ENCODE measurements around the gene CLTCL1. TPM values are rescaled to one million over a fixed set of nuclear protein-coding genes. Genes with fewer than 3 reads are reported as not detected.

The CLTCL1 gene
- total and polyA plus RNA-seq, 4 donors, result 2.6 to 9.2 (median 4.3) TPM

DNA sequence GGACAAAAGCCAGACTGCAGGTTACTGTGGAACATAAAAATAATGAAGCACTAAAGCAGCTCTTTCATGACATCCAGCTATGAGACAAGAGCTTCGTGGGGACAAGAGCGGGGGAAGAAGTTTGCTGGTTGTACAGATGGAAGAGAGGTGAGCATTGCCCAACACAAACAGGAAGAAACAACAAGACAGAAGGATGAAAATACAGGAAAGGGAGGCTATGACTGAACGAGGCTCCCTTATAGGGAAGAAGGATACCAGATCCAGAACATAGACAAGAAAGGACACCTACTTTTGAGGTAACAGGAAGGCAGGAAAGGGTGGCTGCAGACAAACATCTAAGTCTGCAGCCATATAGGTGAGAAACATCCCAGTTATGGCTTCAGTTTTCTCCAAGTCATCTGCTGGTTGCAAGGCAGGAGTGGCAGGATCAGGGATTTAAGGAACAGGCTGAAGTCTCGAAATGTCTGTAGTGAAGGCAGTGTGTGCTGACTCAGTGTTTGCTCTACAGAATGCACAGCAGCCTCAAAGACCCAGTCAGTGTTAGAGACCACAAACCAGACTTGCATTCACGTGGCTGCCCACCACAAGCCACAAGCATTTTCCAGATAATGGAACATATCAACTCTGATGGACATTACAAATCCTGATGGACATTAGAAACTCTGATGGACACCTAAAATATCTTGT is 1.9 kb downstream of the CLTCL1 start:
- H3K4me3 ChIP-seq, result no peak overlapping the region

DNA sequence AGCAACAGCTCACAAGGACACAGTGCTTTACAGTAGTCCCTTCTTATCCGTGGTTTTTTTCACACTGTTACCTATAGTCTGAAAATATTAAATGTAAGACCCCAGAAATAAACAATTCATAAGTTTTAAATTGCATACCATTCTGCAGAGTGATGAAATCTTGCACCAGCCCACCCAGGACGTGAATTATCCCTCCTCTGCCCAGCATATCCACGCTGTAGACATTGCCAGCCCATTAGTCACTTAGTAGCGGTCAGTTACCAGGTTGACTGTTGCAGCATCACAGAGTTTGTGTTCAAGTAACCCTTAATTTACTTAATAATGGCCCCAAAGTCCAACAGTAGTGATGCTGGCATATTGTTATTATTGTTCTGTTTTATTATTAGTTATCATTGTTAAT is 3.6 kb downstream of the CLTCL1 start:
- no peak overlapping the region for H3K27ac ChIP-seq (ENCODE audit: low read depth in 1 of 2, low read length in 1 of 2)
- H3K9me3 ChIP-seq (ENCODE audit: control insufficient read depth in 4 of 4, insufficient read depth in 3 of 4, low read length in 3 of 4), result no peaks in the 10 kb centered on the region
- no peaks in the 10 kb centered on the region for H3K36me3 ChIP-seq (ENCODE audit: control insufficient read depth in 4 of 4, insufficient read depth in 4 of 4, low read length in 4 of 4)
- H3K9ac ChIP-seq (ENCODE audit: insufficient read depth in 1 of 2, low read length in 2 of 2), result no peak overlapping the region
- peaks cover 4 to 17% (median 8%) of the 10 kb centered on the region in 5 donors for H3K4me1 ChIP-seq (ENCODE audit: control insufficient read depth in 5 of 5, insufficient read depth in 5 of 5, low read length in 5 of 5)
- H3K27me3 ChIP-seq (ENCODE audit: control insufficient read depth in 3 of 3, insufficient read depth in 3 of 3, low read length in 2 of 3), result no peaks in the 10 kb centered on the region
- H3K4me3 ChIP-seq, result no peak overlapping the region
- ATAC-seq (ENCODE audit: insufficient read depth, low FRiP score), result no peak
- no peak for DNase-seq
- TF ChIP-seq, protein P1, sequence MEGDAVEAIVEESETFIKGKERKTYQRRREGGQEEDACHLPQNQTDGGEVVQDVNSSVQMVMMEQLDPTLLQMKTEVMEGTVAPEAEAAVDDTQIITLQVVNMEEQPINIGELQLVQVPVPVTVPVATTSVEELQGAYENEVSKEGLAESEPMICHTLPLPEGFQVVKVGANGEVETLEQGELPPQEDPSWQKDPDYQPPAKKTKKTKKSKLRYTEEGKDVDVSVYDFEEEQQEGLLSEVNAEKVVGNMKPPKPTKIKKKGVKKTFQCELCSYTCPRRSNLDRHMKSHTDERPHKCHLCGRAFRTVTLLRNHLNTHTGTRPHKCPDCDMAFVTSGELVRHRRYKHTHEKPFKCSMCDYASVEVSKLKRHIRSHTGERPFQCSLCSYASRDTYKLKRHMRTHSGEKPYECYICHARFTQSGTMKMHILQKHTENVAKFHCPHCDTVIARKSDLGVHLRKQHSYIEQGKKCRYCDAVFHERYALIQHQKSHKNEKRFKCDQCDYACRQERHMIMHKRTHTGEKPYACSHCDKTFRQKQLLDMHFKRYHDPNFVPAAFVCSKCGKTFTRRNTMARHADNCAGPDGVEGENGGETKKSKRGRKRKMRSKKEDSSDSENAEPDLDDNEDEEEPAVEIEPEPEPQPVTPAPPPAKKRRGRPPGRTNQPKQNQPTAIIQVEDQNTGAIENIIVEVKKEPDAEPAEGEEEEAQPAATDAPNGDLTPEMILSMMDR (IDR thresholded peaks at IDR 0.05; ENCODE audit: control extremely low read depth, extremely low read depth), result no peak
- WGBS, 2 donors, result 76 to 86% methylated on average over 4 of the region's 4 CpGs

More for the DNA sequence above, 1.9 kb downstream of the CLTCL1 start:
- Histone ChIP-seq H3K9me3 (ENCODE audit: control insufficient read depth in 4 of 4, insufficient read depth in 3 of 4, low read length in 3 of 4) (no peaks in the 10 kb centered on the region), H3K27me3 (ENCODE audit: control insufficient read depth in 3 of 3, insufficient read depth in 3 of 3, low read length in 2 of 3) (no peaks in the 10 kb centered on the region), H3K9ac (ENCODE audit: insufficient read depth in 1 of 2, low read length in 2 of 2) (no peak overlapping the region), H3K36me3 (ENCODE audit: control insufficient read depth in 4 of 4, insufficient read depth in 4 of 4, low read length in 4 of 4) (no peaks in the 10 kb centered on the region), H3K27ac (ENCODE audit: low read depth in 1 of 2, low read length in 1 of 2) (no peak overlapping the region), H3K4me1 (ENCODE audit: control insufficient read depth in 5 of 5, insufficient read depth in 5 of 5, low read length in 5 of 5) (peaks cover 4 to 17% (median 8%) of the 10 kb centered on the region in 5 donors)
- DNase-seq, result no peak
- TF ChIP-seq, protein P1 (IDR thresholded peaks at IDR 0.05; ENCODE audit: control extremely low read depth, extremely low read depth), result no peak
- 51 to 71% methylated on average over 5 of the region's 5 CpGs for WGBS, 2 donors
- ATAC-seq (ENCODE audit: insufficient read depth, low FRiP score), result no peak

DNA sequence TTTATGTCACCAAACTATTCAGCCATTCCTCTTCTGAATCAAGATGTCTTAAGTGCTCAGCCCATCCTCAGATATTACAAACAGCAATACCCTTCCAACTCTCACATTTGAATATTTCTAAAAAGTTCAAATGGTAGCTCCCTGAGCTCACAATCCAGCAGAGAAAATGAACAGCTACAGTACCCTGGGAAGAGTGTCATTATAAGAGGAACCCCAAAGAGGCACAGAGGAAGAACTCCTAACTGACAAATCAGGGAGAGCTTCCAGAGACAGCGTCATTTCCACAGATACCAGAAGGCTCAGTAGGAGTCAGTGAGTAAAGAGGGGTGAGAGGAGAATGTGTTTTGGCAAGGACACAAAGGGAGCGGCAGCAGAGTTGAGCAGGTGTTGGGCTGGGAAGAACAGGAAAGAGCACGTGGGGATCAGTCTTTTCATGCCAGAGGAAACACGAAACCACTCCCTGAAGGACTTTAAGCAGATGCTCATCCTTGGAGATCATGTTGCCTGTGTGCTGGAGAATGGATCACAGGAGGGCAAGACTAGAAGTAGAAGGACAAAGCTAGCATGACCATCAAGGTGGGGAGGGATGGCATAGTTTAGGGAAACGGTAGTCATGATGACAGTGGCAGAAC is 4.3 kb downstream of the CLTCL1 start:
- Histone ChIP-seq H3K4me3 (no peak overlapping the region), H3K9ac (ENCODE audit: insufficient read depth in 1 of 2, low read length in 2 of 2) (no peak overlapping the region), H3K4me1 (ENCODE audit: control insufficient read depth in 5 of 5, insufficient read depth in 5 of 5, low read length in 5 of 5) (peaks cover 2 to 12% (median 5%) of the 10 kb centered on the region in 5 donors), H3K36me3 (ENCODE audit: control insufficient read depth in 4 of 4, insufficient read depth in 4 of 4, low read length in 4 of 4) (no peaks in the 10 kb centered on the region), H3K9me3 (ENCODE audit: control insufficient read depth in 4 of 4, insufficient read depth in 3 of 4, low read length in 3 of 4) (no peaks in the 10 kb centered on the region), H3K27ac (ENCODE audit: low read depth in 1 of 2, low read length in 1 of 2) (no peak overlapping the region), H3K27me3 (ENCODE audit: control insufficient read depth in 3 of 3, insufficient read depth in 3 of 3, low read length in 2 of 3) (no peaks in the 10 kb centered on the region)
- WGBS, 2 donors, result 58 to 61% methylated on average over 5 of the region's 5 CpGs
- ATAC-seq (ENCODE audit: insufficient read depth, low FRiP score), result no peak
- peak in 1 of 3 donors; percentile 5 for DNase-seq
- TF ChIP-seq, protein P1 (IDR thresholded peaks at IDR 0.05; ENCODE audit: control extremely low read depth, extremely low read depth), result no peak
